Posterior vena cava (tissue), 2 donors: ENCODE data around the gene DEPP1. TPM values are rescaled to one million over a fixed set of nuclear protein-coding genes. Genes with fewer than 3 reads are reported as not detected.
A peak's percentile ranks its signal among the peaks of the same experiment; 100 is the strongest.

Source experiments
- DNase-seq: peaks from one replicate; pipeline ENCODE4 v3.0.0-alpha.2; 2020; ENCODE audit warnings: low spot score
- intact Hi-C, 2 donors: fragments of 100-400 bp; cut with DNase I; formaldehyde crosslinking; loops; one replicate each; pipeline versions ENCODE4 v1.14.1 to v1.14.2; 2022 to 2023
- total RNA-seq, 2 donors: library from RNA; stranded (reverse); fragmentation: NEBNext Ultra II Directional; extraction: Animal tissue kit (Norgen Biotek cat#: 25700); gene quantifications; one replicate each; pipeline ENCODE4 v1.2.1, GENCODE V29; 2021
- donor health status: DM: yes; HTN: yes; CAD: no.
- donor health status: DM: yes; HTN: yes; CAD: no.

DEPP1 gene
- total RNA-seq, 2 donors from 2014 or later, result 58.8 to 105 TPM

- DNase-seq, result no peak
- intact Hi-C loops, result no loop called here
Measured at GRCh38 chr10:44944354-44944753, 34.3 kb downstream of the DEPP1 start.

GRCh38 chr10:44939691-44940401 lies 38.8 kb downstream of the DEPP1 start:
- no peak for DNase-seq
- intact Hi-C loops, result no loop called here

DNA sequence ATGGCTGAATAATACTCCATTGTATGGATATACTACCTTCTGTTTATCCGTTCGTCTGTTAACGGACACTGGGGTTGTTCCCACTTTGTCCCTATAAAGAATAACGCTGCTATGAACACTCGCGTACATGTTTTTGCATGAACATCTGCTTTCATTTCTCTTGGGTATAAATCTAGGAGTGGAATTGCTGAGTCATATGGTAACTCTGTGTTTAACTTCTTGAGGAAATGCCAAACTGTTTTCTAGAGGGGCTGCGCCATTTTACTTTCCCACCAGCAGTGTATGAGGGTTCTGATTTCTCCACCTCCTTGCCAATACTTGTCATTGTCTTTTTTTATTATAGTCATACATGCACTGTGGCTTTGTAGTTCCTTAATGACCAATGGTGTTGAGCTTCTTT lies 39.7 kb downstream of the DEPP1 start:
- intact Hi-C loops, result no loop called here
- no peak for DNase-seq

DNA sequence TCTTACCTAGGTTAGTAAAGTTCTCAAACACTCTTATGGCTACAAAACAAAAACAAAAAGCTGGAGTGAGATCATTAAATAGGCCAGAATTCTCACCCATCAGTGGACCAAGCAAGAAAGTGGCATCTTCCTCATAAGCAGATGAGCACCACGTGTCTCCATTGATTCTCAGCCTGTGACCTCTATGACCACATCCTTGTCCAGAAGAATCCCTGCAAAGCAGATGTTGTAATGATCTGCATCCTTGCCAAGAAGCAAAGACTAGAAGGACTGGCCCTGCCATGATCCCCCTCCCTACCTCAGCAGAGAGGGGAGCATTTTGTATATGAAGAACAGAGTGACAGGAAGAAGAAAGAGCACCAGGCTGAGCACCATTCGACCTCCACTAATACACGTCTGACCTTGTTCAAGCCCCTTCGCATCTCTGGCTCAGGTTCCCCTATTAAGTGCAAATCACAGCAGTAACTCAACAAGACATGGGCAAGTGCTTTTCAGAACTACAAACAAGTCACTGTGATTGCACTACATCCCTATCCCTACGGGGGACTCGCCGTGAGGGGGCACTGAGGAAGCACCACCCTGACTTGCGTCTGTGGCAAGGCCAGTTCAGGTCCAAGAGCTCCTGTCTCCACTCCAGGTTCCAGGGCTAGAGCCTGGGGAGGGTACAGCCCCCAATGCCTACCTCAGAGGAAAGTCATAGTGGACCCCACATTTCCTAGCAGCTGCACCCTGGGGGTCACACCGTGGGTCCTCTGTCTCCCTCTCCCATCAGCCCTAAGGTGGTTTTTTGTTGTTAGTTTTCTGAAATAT lies 41.2 kb downstream of the DEPP1 start:
- intact Hi-C loops, result no loop called here

GRCh38 chr10:44936314-44936975 lies 42.2 kb downstream of the DEPP1 start:
- intact Hi-C loops, result no loop called here
- no peak for DNase-seq

More for the DNA sequence above, 41.2 kb downstream of the DEPP1 start:
- DNase-seq, result no peak

DNA sequence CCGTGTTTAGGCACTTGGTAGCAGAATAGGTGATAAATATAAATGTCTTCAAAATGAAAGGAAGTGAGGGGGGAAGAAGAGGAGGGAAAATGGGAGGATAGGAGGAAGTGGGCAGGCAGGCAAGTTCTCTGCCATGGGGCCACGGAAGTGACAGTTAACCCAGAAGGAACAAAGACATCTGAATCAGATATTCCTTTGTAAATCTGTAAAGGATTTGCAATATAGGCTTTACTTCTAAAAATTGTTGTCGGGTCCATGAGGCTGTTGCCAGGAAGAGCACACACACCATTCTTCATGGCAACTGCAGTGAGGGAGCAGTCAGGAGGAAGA lies 42.7 kb downstream of the DEPP1 start:
- DNase-seq, result no peak
- intact Hi-C loops, result no loop called here

- intact Hi-C loops, result no loop called here
- no peak for DNase-seq
Measured at GRCh38 chr10:44935201-44935965, 43.2 kb downstream of the DEPP1 start.

- no peak for DNase-seq
- intact Hi-C loops, result loop anchor here in 1 of 2 donors (5.0 kb wide), 1 partner anchor 43 kb away; the partner anchor contains the start of gene DEPP1
Measured at GRCh38 chr10:44934416-44935200, 44.0 kb downstream of the DEPP1 start.

GRCh38 chr10:44933451-44934321 lies 44.9 kb downstream of the DEPP1 start:
- intact Hi-C loops, result loop anchor here in 1 of 2 donors (5.0 kb wide), 1 partner anchor 44 kb away; the partner anchor contains the start of gene DEPP1

GRCh38 chr10:44932517-44933450 lies 45.8 kb downstream of the DEPP1 start:
- DNase-seq, result peak; percentile 96
- intact Hi-C loops, result loop anchor here in 1 of 2 donors (5.0 kb wide), 1 partner anchor 45 kb away; the partner anchor contains the start of gene DEPP1

More at GRCh38 chr10:44933451-44934321, 44.9 kb downstream of the DEPP1 start:
- DNase-seq, result no peak

- no peak for DNase-seq
- intact Hi-C loops, result loop anchor here (1.0 to 5.0 kb wide), 2 partner anchors 43 to 45 kb away; partner anchors contain the start of gene DEPP1 (in 1 of the 2)
Measured at GRCh38 chr10:44931621-44932516, 46.7 kb downstream of the DEPP1 start.

DNA sequence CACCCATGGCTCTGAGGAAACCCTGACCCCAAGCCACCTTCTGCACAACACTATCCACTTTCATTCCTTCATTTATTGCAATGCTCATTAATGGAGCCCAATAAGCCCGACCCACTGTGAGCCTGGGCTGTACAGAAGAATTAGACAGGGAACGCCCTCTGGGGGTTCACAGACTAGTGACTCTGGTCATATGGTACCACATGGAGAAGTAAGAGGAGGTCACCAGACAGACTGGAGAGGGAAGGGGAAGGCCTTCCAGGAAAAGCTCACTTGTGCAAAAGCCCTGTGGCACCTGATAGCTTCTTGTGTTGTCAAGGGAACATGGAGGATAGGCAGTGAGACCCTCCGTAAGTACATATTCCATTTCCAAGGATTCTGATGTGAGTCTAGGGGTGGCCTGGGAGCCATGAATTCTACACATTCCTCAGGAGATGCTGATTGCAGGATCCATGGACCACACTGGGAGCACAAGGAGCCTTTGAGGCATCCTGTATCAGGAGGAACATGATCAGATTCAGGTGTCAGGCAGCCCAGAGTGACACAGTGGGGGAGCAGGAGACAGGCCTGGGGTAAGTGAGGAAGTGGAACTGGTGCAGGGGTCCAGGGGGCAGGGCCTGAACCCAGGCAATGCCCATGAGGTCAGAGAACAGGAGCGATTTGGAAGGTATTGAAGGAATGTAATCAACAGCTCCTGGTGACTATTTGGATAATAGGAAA lies 47.5 kb downstream of the DEPP1 start:
- intact Hi-C loops, result loop anchor here (1.0 to 5.0 kb wide), 2 partner anchors 44 to 46 kb away; partner anchors contain the start of gene DEPP1 (in 1 of the 2)
- no peak for DNase-seq

- intact Hi-C loops, result loop anchor here in 1 of 2 donors (5.0 kb wide), 1 partner anchor 48 kb away; the partner anchor contains the start of gene DEPP1
- no peak for DNase-seq
Measured at GRCh38 chr10:44929356-44930255, 49.0 kb downstream of the DEPP1 start.

DNA sequence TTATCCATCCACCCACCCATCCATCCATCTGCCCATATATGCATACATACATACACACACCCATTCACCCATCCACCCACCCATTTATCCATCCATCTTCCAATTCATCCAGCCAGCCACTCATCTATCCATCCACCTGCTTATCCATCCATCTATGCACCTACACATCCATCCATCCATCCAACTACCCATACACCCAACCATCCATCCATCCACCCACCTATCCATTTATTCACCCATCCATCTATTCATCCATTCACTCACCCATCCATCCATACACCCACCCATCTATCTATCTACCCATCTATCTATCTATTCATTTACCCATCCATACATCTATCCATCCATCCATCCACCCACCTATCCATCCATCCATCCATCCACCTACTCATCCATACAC lies 50.1 kb downstream of the DEPP1 start:
- no peak for DNase-seq
- intact Hi-C loops, result no loop called here
